Ishikawa (cell line): ENCODE data around the gene TADA2B.
A peak's percentile ranks its signal among the peaks of the same experiment; 100 is the strongest.

Experiments
- CEBPB ChIP-seq: IDR thresholded peaks from 2 replicates; pipeline ENCODE4 v1.6.1; 2012
- CREB1 ChIP-seq: IDR thresholded peaks from 2 replicates; pipeline ENCODE4 v1.6.1; 2012; ENCODE audit warnings: low read depth
- EGR1 ChIP-seq: IDR thresholded peaks from 2 replicates; pipeline ENCODE4 v1.6.1; 2012
- EP300 ChIP-seq: IDR thresholded peaks from 2 replicates; pipeline ENCODE4 v1.6.1; 2012; ENCODE audit warnings: borderline replicate concordance
- FOXM1 ChIP-seq: IDR thresholded peaks from 2 replicates; pipeline ENCODE4 v1.6.1; 2012; ENCODE audit warnings: low read depth, borderline replicate concordance
- NFIC ChIP-seq: IDR thresholded peaks from 2 replicates; pipeline ENCODE4 v1.6.1; 2012
- RAD21 ChIP-seq: IDR thresholded peaks from 2 replicates; pipeline ENCODE4 v1.6.1; 2012; ENCODE audit warnings: low read depth
- TAF1 ChIP-seq: IDR thresholded peaks from 2 replicates; pipeline ENCODE4 v1.6.1; 2012; ENCODE audit warnings: low read depth, mild to moderate bottlenecking
- TCF12 ChIP-seq: IDR thresholded peaks from 2 replicates; pipeline ENCODE4 v1.6.1; 2012; ENCODE audit warnings: low read depth
- TEAD4 ChIP-seq: IDR thresholded peaks from 2 replicates; pipeline ENCODE4 v1.6.1; 2012
- USF1 ChIP-seq: IDR thresholded peaks from 2 replicates; pipeline ENCODE4 v1.6.1; 2012
- YY1 ChIP-seq: IDR thresholded peaks from 2 replicates; pipeline ENCODE4 v1.6.1; 2012; ENCODE audit warnings: low read depth
- ZBTB7A ChIP-seq: IDR thresholded peaks from 2 replicates; pipeline ENCODE4 v1.6.1; 2012; ENCODE audit warnings: low read depth
- TF ChIP-seq, protein P1 (sequence below): IDR thresholded peaks from 2 replicates; pipeline ENCODE4 v1.6.1; 2012
- TF ChIP-seq, protein P2 (sequence below): IDR thresholded peaks from 2 replicates; pipeline ENCODE4 v1.6.1; 2012; ENCODE audit warnings: low read depth, mild to moderate bottlenecking

The TADA2B gene

DNA sequence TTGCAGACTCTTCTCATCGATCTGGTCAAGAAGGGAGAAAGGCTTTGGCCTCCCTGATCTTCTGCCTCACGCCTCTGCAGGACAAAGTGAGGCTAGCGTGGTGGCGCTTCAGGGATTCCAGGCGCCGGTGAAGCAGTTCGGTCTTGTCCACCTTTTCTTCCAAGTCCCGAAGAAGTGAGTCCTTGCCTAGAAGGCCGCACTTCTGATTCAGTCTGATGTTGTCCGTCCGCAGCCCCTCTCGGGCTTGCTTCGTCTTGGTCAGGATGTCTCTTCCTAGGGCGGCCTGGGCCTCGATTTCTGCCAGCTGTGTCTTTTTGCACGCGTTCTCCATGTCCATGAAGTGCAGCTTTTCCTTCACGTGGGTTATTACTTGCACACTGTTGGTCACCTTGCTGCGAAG lies 1.9 kb upstream of the TADA2B start:
- TF ChIP-seq NFIC (no peak), RAD21 (no peak), FOXM1 (no peak), USF1 (no peak), CEBPB (no peak), TAF1 (no peak), EGR1 (no peak), TEAD4 (no peak), ZBTB7A (no peak), TCF12 (no peak), EP300 (no peak), CREB1 (no peak), YY1 (no peak)
- TF ChIP-seq, protein P1, sequence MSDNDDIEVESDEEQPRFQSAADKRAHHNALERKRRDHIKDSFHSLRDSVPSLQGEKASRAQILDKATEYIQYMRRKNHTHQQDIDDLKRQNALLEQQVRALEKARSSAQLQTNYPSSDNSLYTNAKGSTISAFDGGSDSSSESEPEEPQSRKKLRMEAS = no peak
- TF ChIP-seq, protein P2, sequence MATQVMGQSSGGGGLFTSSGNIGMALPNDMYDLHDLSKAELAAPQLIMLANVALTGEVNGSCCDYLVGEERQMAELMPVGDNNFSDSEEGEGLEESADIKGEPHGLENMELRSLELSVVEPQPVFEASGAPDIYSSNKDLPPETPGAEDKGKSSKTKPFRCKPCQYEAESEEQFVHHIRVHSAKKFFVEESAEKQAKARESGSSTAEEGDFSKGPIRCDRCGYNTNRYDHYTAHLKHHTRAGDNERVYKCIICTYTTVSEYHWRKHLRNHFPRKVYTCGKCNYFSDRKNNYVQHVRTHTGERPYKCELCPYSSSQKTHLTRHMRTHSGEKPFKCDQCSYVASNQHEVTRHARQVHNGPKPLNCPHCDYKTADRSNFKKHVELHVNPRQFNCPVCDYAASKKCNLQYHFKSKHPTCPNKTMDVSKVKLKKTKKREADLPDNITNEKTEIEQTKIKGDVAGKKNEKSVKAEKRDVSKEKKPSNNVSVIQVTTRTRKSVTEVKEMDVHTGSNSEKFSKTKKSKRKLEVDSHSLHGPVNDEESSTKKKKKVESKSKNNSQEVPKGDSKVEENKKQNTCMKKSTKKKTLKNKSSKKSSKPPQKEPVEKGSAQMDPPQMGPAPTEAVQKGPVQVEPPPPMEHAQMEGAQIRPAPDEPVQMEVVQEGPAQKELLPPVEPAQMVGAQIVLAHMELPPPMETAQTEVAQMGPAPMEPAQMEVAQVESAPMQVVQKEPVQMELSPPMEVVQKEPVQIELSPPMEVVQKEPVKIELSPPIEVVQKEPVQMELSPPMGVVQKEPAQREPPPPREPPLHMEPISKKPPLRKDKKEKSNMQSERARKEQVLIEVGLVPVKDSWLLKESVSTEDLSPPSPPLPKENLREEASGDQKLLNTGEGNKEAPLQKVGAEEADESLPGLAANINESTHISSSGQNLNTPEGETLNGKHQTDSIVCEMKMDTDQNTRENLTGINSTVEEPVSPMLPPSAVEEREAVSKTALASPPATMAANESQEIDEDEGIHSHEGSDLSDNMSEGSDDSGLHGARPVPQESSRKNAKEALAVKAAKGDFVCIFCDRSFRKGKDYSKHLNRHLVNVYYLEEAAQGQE = no peak

DNA sequence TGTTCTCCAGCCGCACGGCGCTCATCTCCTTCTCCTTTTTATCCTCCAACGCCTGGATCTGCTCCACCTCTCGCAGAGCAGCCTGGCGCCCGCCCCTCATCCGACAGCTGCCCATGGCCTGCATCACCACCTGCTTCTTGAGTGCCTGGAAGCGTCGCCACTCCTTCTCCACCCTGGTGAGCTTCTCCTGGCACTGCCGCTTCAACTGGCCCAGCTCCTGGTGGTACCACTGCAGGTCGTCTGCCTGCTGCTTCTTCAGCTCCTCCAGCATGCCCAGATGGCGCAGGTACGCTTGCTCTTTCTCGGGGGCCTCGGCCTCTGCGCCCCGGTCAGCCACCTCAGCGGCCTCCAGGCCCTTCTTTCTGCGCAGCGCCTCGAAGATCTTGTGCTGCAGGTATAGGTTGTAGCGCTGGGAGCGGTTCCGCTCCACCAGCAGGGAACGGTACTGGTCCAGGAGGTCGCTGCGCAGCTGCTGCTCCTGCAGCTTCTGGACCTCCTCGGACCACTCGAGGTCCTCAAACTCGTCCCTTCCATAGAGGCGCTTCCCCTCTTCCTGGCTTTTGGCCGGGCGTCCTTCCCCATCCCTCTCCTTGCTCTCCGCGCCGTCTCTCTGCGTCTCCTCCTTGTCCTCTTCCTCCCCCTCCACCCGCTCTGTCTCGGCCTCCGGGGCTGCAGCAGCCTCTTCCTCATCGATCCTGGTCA lies 1.2 kb upstream of the TADA2B start:
- no peak for TF ChIP-seq EGR1
- no peak for TF ChIP-seq FOXM1
- no peak for TF ChIP-seq RAD21
- TF ChIP-seq USF1 = no peak
- TF ChIP-seq, protein P2 = no peak
- no peak for TF ChIP-seq YY1
- TF ChIP-seq, protein P1 = no peak
- TF ChIP-seq ZBTB7A = no peak
- no peak for TF ChIP-seq NFIC

DNA sequence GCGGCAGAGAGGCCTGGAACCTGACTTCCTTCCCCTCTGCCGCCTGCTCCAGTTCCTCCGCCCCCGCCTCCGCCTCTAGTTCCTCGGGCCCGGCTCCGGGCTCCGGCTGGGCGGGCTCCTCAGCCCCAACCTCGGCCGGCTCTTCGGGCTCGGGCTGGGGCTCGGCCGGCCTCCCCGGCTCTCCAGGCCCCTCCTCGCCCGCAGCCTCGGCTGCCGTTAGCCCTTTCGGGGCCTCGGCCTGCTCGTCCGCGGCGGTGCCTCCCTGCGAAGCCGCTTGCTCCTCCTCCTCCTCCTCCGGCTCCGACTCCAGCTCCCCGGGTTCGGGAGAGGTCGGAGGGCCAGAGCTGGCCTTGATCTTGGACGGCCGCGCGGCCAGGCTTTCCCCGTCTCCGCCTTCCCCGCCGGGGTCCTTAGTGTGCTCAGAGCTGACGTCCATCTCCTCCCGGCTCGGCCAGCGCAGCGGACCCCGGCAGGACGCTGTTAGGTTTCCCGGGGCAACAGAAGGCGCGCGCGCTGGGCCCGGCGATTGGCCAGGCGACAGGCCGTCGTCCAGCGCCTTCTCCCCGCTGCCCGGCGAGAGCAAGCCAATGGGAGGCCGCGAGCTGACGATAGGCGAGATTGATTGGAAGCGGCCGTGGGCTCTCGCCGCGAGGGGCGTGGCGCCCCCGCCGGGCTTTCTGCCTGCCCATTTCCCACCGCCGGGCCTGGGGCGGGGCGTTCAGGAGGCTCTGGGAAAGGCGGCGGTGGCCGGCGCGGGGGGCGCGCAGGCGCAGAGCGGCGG lies 479 bp upstream of the TADA2B start:
- TF ChIP-seq FOXM1 (no peak), YY1 (no peak), EGR1 (peak; percentile 70), ZBTB7A (peak; percentile 62; the same call in 1 of the 2 replicates), RAD21 (no peak), NFIC (no peak), TCF12 (no peak), EP300 (no peak), TAF1 (no peak), CEBPB (no peak), CREB1 (no peak), USF1 (no peak), TEAD4 (no peak)
- TF ChIP-seq, protein P1 = peak; percentile 71
- TF ChIP-seq, protein P2 = no peak
